PC-3 (cell line): ENCODE measurements around the gene SMYD2. TPM values are rescaled to one million over a fixed set of nuclear protein-coding genes. Genes with fewer than 3 reads are reported as not detected.

Source experiments
- ATAC-seq: fragments of 200-7000 bp; cut with Tn5 transposase; 2 replicates; pipeline ENCODE4 v1.9.1; 2020; ENCODE audit warnings: mild to moderate bottlenecking, moderate library complexity
- BruUV-seq: library from RNA; stranded (reverse); fragments of 400-500 nt; replicated peaks from 2 replicates; lab custom pipeline; 2021; lab: Mats Ljungman, UMichigan
- CTCF ChIA-PET: fragments of 300-600 bp; sonication (Branson Sonifier 250); formaldehyde crosslinking; loops from one replicate; lab custom pipeline; 2022; ENCODE audit warnings: antibody characterized with exemption; lab: Charles Lee
- POLR2A ChIA-PET: fragments of 300-600 bp; sonication (Branson Sonifier 250); formaldehyde crosslinking; loops from one replicate; lab custom pipeline; 2022; ENCODE audit warnings: antibody characterized with exemption; ENCODE audit not compliant: unreplicated experiment; lab: Charles Lee
- DNase-seq: peaks from one replicate; pipeline ENCODE4 v3.0.0-alpha.2; 2015
- H2AFZ ChIP-seq: fragments of 300-600 bp; sonication (generic); 2 replicates; pipeline ENCODE4 v1.6.0; 2016; ENCODE audit warnings: antibody characterized with exemption, low read length
- H3F3A ChIP-seq: fragments of 300-600 bp; sonication (generic); one replicate; pipeline ENCODE4 v1.6.0; 2017; ENCODE audit warnings: antibody characterized with exemption, low read length, control low read depth, mild to moderate bottlenecking; ENCODE audit not compliant: unreplicated experiment
- H3K27ac ChIP-seq: fragments of 300-600 bp; sonication (generic); 2 replicates; pipeline ENCODE4 v1.5.1; 2016; ENCODE audit warnings: mild to moderate bottlenecking, low read length
- H3K27me3 ChIP-seq: fragments of 300-600 bp; sonication (generic); 2 replicates; pipeline ENCODE4 v1.6.1; 2016; ENCODE audit warnings: low read length, mixed read lengths
- H3K36me3 ChIP-seq: fragments of 300-600 bp; sonication (generic); 2 replicates; pipeline ENCODE4 v1.6.1; 2016; ENCODE audit warnings: low read depth, mixed run types, low read length, mixed read lengths
- H3K4me1 ChIP-seq: fragments of 300-600 bp; sonication (generic); 2 replicates; pipeline ENCODE4 v1.5.1; 2016; ENCODE audit warnings: low read length; ENCODE audit not compliant: insufficient read depth
- H3K4me2 ChIP-seq: fragments of 300-600 bp; sonication (generic); 2 replicates; pipeline ENCODE4 v1.6.0; 2016; ENCODE audit warnings: low read length
- H3K4me3 ChIP-seq: fragments of 300-600 bp; sonication (generic); 2 replicates; pipeline ENCODE4 v1.5.1; 2016; ENCODE audit warnings: mild to moderate bottlenecking, low read length, mixed read lengths
- H3K79me2 ChIP-seq: fragments of 300-600 bp; sonication (generic); 2 replicates; pipeline ENCODE4 v1.6.1; 2017; ENCODE audit warnings: low read length, mixed read lengths
- H3K9ac ChIP-seq: fragments of 300-600 bp; sonication (generic); 2 replicates; pipeline ENCODE4 v1.6.0; 2016; ENCODE audit warnings: mild to moderate bottlenecking, low read length
- H3K9me2 ChIP-seq: fragments of 300-600 bp; sonication (generic); replicated peaks from 2 replicates; pipeline ENCODE4 v1.6.1; 2016; ENCODE audit warnings: mixed run types, low read length, mixed read lengths
- H3K9me3 ChIP-seq: fragments of 300-600 bp; sonication (generic); 2 replicates; pipeline ENCODE4 v1.6.1; 2016; ENCODE audit warnings: low read length, mixed read lengths
- H4K20me1 ChIP-seq: fragments of 300-600 bp; sonication (generic); 2 replicates; pipeline ENCODE4 v1.6.1; 2016; ENCODE audit warnings: low read length, mixed read lengths
- CTCF ChIP-seq: fragments of 300-600 bp; sonication (generic); conservative IDR thresholded peaks from 2 replicates; pipeline ENCODE4 v1.5.1; 2017; ENCODE audit warnings: antibody characterized with exemption, low read depth, mild to moderate bottlenecking, low read length
- EZH2 ChIP-seq: fragments of 300-600 bp; sonication (generic); IDR thresholded peaks from one replicate; pipeline ENCODE4 v1.6.1; 2017; ENCODE audit warnings: antibody characterized with exemption, mild to moderate bottlenecking, low read length; ENCODE audit not compliant: unreplicated experiment
- EZH2phosphoT487 ChIP-seq: fragments of 300-600 bp; sonication (generic); IDR thresholded peaks from 2 replicates; pipeline ENCODE4 v1.6.1; 2018; ENCODE audit warnings: mild to moderate bottlenecking, antibody characterized with exemption, low read length, borderline replicate concordance
- intact Hi-C: fragments of 100-400 bp; cut with micrococcal nuclease; formaldehyde crosslinking; loops from 2 replicates; pipeline ENCODE4 v1.9.0; 2023
- total RNA-seq: library from RNA; depleted of rRNA; stranded (reverse); fragments of >200 nt; gene quantifications from 2 replicates; pipeline ENCODE4 v1.2.3, GENCODE V29; 2014

SMYD2 gene
- total RNA-seq, 1 experiment from 2014 or later: 124 TPM

GRCh38 chr1:214300149-214300780 is 19.3 kb downstream of the SMYD2 start:
- CTCF ChIA-PET: interaction anchor here (0.9 kb wide), 1 partner anchor 32 kb away, joined by 3 read pairs; no protein-coding TSS in a partner anchor
- Histone ChIP-seq H3K27ac (no peak overlapping the region), H3K9me3 (no peaks in the 10 kb centered on the region), H3K27me3 (no peaks in the 10 kb centered on the region), H3K79me2 (peaks cover 47% of the 10 kb centered on the region), H3F3A (no peaks in the 10 kb centered on the region), H3K4me2 (no peak overlapping the region), H3K36me3 (no peaks in the 10 kb centered on the region), H4K20me1 (peaks cover 4% of the 10 kb centered on the region), H3K9me2 (no peaks in the 10 kb centered on the region), H3K4me1 (peaks cover 23% of the 10 kb centered on the region), H3K9ac (no peak overlapping the region), H2AFZ (no peak overlapping the region), H3K4me3 (no peak overlapping the region)
- DNase-seq: no peak
- intact Hi-C loops: no loop called here
- POLR2A ChIA-PET: no interaction called here
- TF ChIP-seq EZH2 (no peak), EZH2phosphoT487 (no peak), CTCF (no peak)
- no TSS peak for BruUV-seq
- ATAC-seq: no peak

GRCh38 chr1:214301526-214301925 is 20.6 kb downstream of the SMYD2 start:
- ATAC-seq (no peak), DNase-seq (no peak)
- Histone ChIP-seq H4K20me1 (peaks cover under 1% of the 10 kb centered on the region), H3K4me2 (no peak overlapping the region), H3K4me3 (no peak overlapping the region), H3K4me1 (peaks cover 14% of the 10 kb centered on the region), H3K9me3 (no peaks in the 10 kb centered on the region), H2AFZ (no peak overlapping the region), H3K79me2 (peaks cover 38% of the 10 kb centered on the region), H3F3A (no peaks in the 10 kb centered on the region), H3K27ac (no peak overlapping the region), H3K36me3 (no peaks in the 10 kb centered on the region), H3K27me3 (no peaks in the 10 kb centered on the region), H3K9ac (no peak overlapping the region), H3K9me2 (no peaks in the 10 kb centered on the region)
- TF ChIP-seq EZH2phosphoT487: no peak
- TF ChIP-seq EZH2: no peak
- no peak for TF ChIP-seq CTCF
- POLR2A ChIA-PET: no interaction called here
- intact Hi-C loops: no loop called here
- CTCF ChIA-PET: no interaction called here
- no TSS peak for BruUV-seq
